HepG2 (cell line): ENCODE measurements around the gene SHFL. TPM values are rescaled to one million over a fixed set of nuclear protein-coding genes. Genes with fewer than 3 reads are reported as not detected.

Source experiments
- ATAC-seq: fragments of 200-7000 bp; cut with Tn5 transposase; 3 replicates; pipeline ENCODE4 v1.9.1; 2020; ENCODE audit warnings: mild to moderate bottlenecking, moderate library complexity
- BruUV-seq: library from RNA; stranded (reverse); fragments of 400-500 nt; replicated peaks from 2 replicates; lab custom pipeline; 2021; lab: Mats Ljungman, UMichigan
- CTCF ChIA-PET: fragments of 300-600 bp; formaldehyde crosslinking; extraction: SDS; loops from one replicate; lab custom pipeline; 2021; ENCODE audit warnings: low total read pairs, inconsistent platforms, low intra/inter-chr PET ratio; lab: Yijun Ruan, JAX
- POLR2A ChIA-PET: fragments of 350-600 bp; sonication (Branson Sonifier 250); formaldehyde crosslinking; loops from one replicate; lab custom pipeline; 2020; ENCODE audit warnings: antibody characterized with exemption, inconsistent platforms; lab: Yijun Ruan, JAX
- DNase-seq: peaks from one replicate; pipeline ENCODE4 v3.0.0-alpha.2; 2015; ENCODE audit warnings: low spot score
- FAIRE-seq: peaks from 3 replicates; lab custom pipeline; 2011; peaks lifted over from hg19 to GRCh38; lab: Jason Lieb, UNC
- H2AFZ ChIP-seq: one replicate; pipeline ENCODE4 v1.6.1; 2011; ENCODE audit warnings: low read length, inconsistent platforms
- H3K27ac ChIP-seq: fragments of 300-600 bp; 3 replicates; pipeline ENCODE4 v1.8.0; 2011; ENCODE audit warnings: mixed run types, mild to moderate bottlenecking, mixed read lengths, low read length, inconsistent platforms; ENCODE audit not compliant: insufficient read depth; ENCODE audit errors: extremely low read length
- H3K27me3 ChIP-seq, 2 experiments: fragments of 200-600 bp in 1 of 2; 2 replicates in 1 of 2; 3 replicates in 1 of 2; pipeline versions ENCODE4 v1.6.0 to v1.8.0; 2011; ENCODE audit warnings: low read length in 2 of 2, mild to moderate bottlenecking in 2 of 2, moderate library complexity in 2 of 2, inconsistent platforms in 1 of 2; ENCODE audit not compliant: insufficient read depth in 2 of 2, control insufficient read depth in 1 of 2
- H3K36me3 ChIP-seq, 2 experiments: fragments of 200-600 bp in 1 of 2; replicated peaks in 1 of 2; 2 replicates in 1 of 2; 3 replicates in 1 of 2; pipeline versions ENCODE4 v1.5.1 to v1.8.0; 2011; ENCODE audit warnings: low read length in 2 of 2, inconsistent platforms in 1 of 2; ENCODE audit not compliant: insufficient read depth in 2 of 2, control insufficient read depth in 1 of 2
- H3K4me1 ChIP-seq: 2 replicates; pipeline ENCODE4 v1.5.1; 2012; ENCODE audit warnings: low read length, inconsistent platforms; ENCODE audit not compliant: insufficient read depth
- H3K4me2 ChIP-seq: 2 replicates; pipeline ENCODE4 v1.6.0; 2011; ENCODE audit warnings: low read depth, low read length, inconsistent platforms
- H3K4me3 ChIP-seq, 3 experiments: fragments of 200-600 bp in 1 of 3; sonication (generic), shearing (Covaris generic) in 1 of 3; replicated peaks in 1 of 3; 2 replicates each; pipeline ENCODE4 v1.5.1; 2011 to 2016; ENCODE audit warnings: low read length in 3 of 3, inconsistent platforms in 2 of 3, low read depth in 2 of 3, mild to moderate bottlenecking in 2 of 3, control low read depth in 1 of 3, mixed read lengths in 1 of 3; ENCODE audit not compliant: insufficient read depth in 1 of 3
- H3K79me2 ChIP-seq: one replicate; pipeline ENCODE4 v1.6.1; 2011; ENCODE audit warnings: low read length, inconsistent platforms; ENCODE audit not compliant: insufficient read depth
- H3K9ac ChIP-seq: 2 replicates; pipeline ENCODE4 v1.6.0; 2011; ENCODE audit warnings: mild to moderate bottlenecking, low read depth, low read length, inconsistent platforms; ENCODE audit not compliant: insufficient read depth
- H3K9me3 ChIP-seq: 2 replicates; pipeline ENCODE4 v1.5.1; 2012; ENCODE audit warnings: mild to moderate bottlenecking, low read length
- H4K20me1 ChIP-seq: 2 replicates; pipeline ENCODE4 v1.6.0; 2011; ENCODE audit warnings: inconsistent platforms, mild to moderate bottlenecking, low read length, moderate library complexity; ENCODE audit not compliant: insufficient read depth
- CTCF ChIP-seq: sonication (generic); formaldehyde crosslinking; IDR thresholded peaks from 2 replicates; pipeline ENCODE4 v1.5.0; 2020; ENCODE audit warnings: mild to moderate bottlenecking, missing genetic modification reagents, moderate library complexity
- FOXK2 ChIP-seq: fragments of 450-650 bp; IDR thresholded peaks from 2 replicates; pipeline ENCODE4 v1.6.1; 2016
- KLF6 ChIP-seq: IDR thresholded peaks from 2 replicates; pipeline ENCODE4 v1.8.0; 2016; ENCODE audit warnings: missing biosample characterization, missing genetic modification reagents
- MIER3 ChIP-seq: IDR thresholded peaks from 2 replicates; pipeline ENCODE4 v1.6.1; 2016; ENCODE audit warnings: missing compliant biosample characterization, borderline replicate concordance
- RELA ChIP-seq: sonication (generic); formaldehyde crosslinking; IDR thresholded peaks from 2 replicates; pipeline ENCODE4 v1.4.0; 2020; ENCODE audit warnings: missing genetic modification reagents
- STAG1 ChIP-seq: sonication (generic); formaldehyde crosslinking; IDR thresholded peaks from 2 replicates; pipeline ENCODE4 v1.4.0; 2020; ENCODE audit warnings: missing genetic modification reagents
- SYNCRIP ChIP-seq: fragments of 200-400 bp; formaldehyde crosslinking; IDR thresholded peaks from 2 replicates; pipeline ENCODE4 v1.6.1; 2018; ENCODE audit warnings: mild to moderate bottlenecking, low read depth, low read length; ENCODE audit not compliant: insufficient read depth
- TOE1 ChIP-seq: sonication (generic); formaldehyde crosslinking; IDR thresholded peaks from 2 replicates; pipeline ENCODE4 v1.4.0; 2020; ENCODE audit warnings: mild to moderate bottlenecking, missing genetic modification reagents
- USF2 ChIP-seq, 2 experiments: sonication (generic) in 1 of 2; formaldehyde crosslinking in 1 of 2; IDR thresholded peaks; 2 replicates each; pipeline versions ENCODE4 v1.5.1 to v1.6.1; 2011 to 2020; ENCODE audit warnings: borderline replicate concordance in 1 of 2, low read depth in 1 of 2, low read length in 1 of 2, mild to moderate bottlenecking in 1 of 2, missing genetic modification reagents in 1 of 2, moderate library complexity in 1 of 2
- ZNF317 ChIP-seq: sonication (generic); formaldehyde crosslinking; IDR thresholded peaks from 2 replicates; pipeline ENCODE4 v1.5.0; 2020; ENCODE audit warnings: mild to moderate bottlenecking, missing genetic modification reagents
- ZNF788 ChIP-seq: sonication (generic); formaldehyde crosslinking; IDR thresholded peaks from 2 replicates; pipeline ENCODE4 v1.5.0; 2020; ENCODE audit warnings: mild to moderate bottlenecking, missing genetic modification reagents, borderline replicate concordance
- WGBS: methylation state at CpG from one replicate; pipeline ENCODE4 v1.1.6; 2017; ENCODE audit warnings: low lambda C conversion rate; 5-methylcytosine and 5-hydroxymethylcytosine counted together
- in situ Hi-C: cut with HindIII; loops from 2 replicates; pipeline ENCODE4 v1.10.0; 2017; ENCODE audit warnings: low pct_unique_long_range_greater_than_20kb; ENCODE audit not compliant: extremely low pct_ligation_motif_present
- intact Hi-C: fragments of 100-400 bp; cut with micrococcal nuclease; formaldehyde crosslinking; loops from one replicate; pipeline ENCODE4 v1.10.0; 2022; ENCODE audit not compliant: unreplicated experiment
- polyA plus RNA-seq, 8 experiments: library from polyadenylated mRNA; depleted of rRNA in 3 of 8; stranded (reverse) in 7 of 8; unstranded in 1 of 8; fragments of >200 nt; fragmentation: Illumina TruSeq in 4 of 8; extraction: Trizol in 4 of 8; gene quantifications; 2 replicates each; pipeline versions ENCODE4 v1.2.1 to v1.2.3, GENCODE V29; 2011 to 2016; ENCODE audit warnings: low read depth in 4 of 8, missing spikeins in 1 of 8, mixed read lengths in 1 of 8; ENCODE audit not compliant: insufficient read depth in 1 of 8
- total RNA-seq, 5 experiments: library from RNA; depleted of rRNA; stranded (reverse); fragments of >200 nt; fragmentation: Illumina TruSeq; extraction: Trizol; gene quantifications; 2 replicates each; pipeline ENCODE4 v1.2.3, GENCODE V29; 2016; ENCODE audit warnings: low read depth in 1 of 5

The SHFL gene
- total and polyA plus RNA-seq, 2 of the 13 experiments (the other 11 are each of a cell fraction or from before 2014, with no cell fraction given): 12.3 to 36.4 TPM

- peak; percentile 79 for TF ChIP-seq CTCF (CRISPR knock-in tag)
- TF ChIP-seq MIER3 (CRISPR knock-in tag): no peak
- TF ChIP-seq KLF6 (CRISPR knock-in tag): no peak
- TF ChIP-seq TOE1 (CRISPR knock-in tag): no peak
- no peak for TF ChIP-seq ZNF788 (CRISPR knock-in tag)
- TF ChIP-seq USF2 (IDR thresholded peaks at IDR 0.05; ENCODE audit: low read depth, low read length): peak; percentile 70; the same call in 1 of the 2 replicates
- TF ChIP-seq USF2 (CRISPR knock-in tag; IDR thresholded peaks at IDR 0.05; ENCODE audit: borderline replicate concordance): peak; percentile 66; the same call in 1 of the 2 replicates
- peak; percentile 63 for TF ChIP-seq STAG1 (CRISPR knock-in tag)
- TF ChIP-seq ZNF317 (CRISPR knock-in tag): no peak
- TF ChIP-seq FOXK2: no peak
- TF ChIP-seq, all 625 proteins: peak for 8
Measured at GRCh38 chr19:10074153-10074552, 12.0 kb upstream of the SHFL start (continued).

- in situ Hi-C loops: no loop called here
- CTCF ChIA-PET: no interaction called here
Measured at GRCh38 chr19:10076535-10076934, 9.6 kb upstream of the SHFL start.

More at GRCh38 chr19:10076535-10076934, 9.6 kb upstream of the SHFL start:
- no TSS peak for BruUV-seq
- Histone ChIP-seq H3K4me2 (no peak overlapping the region), H3K79me2 (no peaks in the 10 kb centered on the region), H4K20me1 (no peaks in the 10 kb centered on the region), H3K27ac (no peak overlapping the region), H3K9me3 (peaks cover 9% of the 10 kb centered on the region), H3K9ac (no peak overlapping the region), H2AFZ (no peak overlapping the region), H3K27me3 (peaks cover 0 to 2% of the 10 kb centered on the region in 2 experiments; a peak in 1 of 5 replicates), H3K36me3 (no peaks in the 10 kb centered on the region), H3K4me1 (peaks cover 23% of the 10 kb centered on the region), H3K4me3 (no peak overlapping the region)
- TF ChIP-seq SYNCRIP (no peak), RELA (CRISPR knock-in tag) (no peak)
- FAIRE-seq: no peak
- POLR2A ChIA-PET: no interaction called here
- ATAC-seq: no peak
- no peak for DNase-seq
- intact Hi-C loops: no loop called here
- 64% methylated on average over 6 of the region's 6 CpGs for WGBS
